H1 (cell line): ENCODE data around the gene RSPH9. TPM values are rescaled to one million over a fixed set of nuclear protein-coding genes. Genes with fewer than 3 reads are reported as not detected.

Experiments used
- CTCF ChIA-PET: fragments of 300-600 bp; sonication (Branson Sonifier 250); formaldehyde crosslinking; loops from one replicate; lab custom pipeline; 2021; ENCODE audit not compliant: partially characterized antibody; lab: Charles Lee
- POLR2A ChIA-PET: fragments of 300-600 bp; sonication (Branson Sonifier 250); formaldehyde crosslinking; loops from one replicate; lab custom pipeline; 2021; ENCODE audit warnings: inconsistent platforms; ENCODE audit not compliant: partially characterized antibody; lab: Charles Lee
- DNase-seq, 2 experiments: peaks; one replicate each; pipeline versions ENCODE4 v3.0.0 to v3.0.0-alpha.2; 2010 to 2022; ENCODE audit warnings: low spot score in 2 of 2, low read depth in 1 of 2, mixed read lengths in 1 of 2
- FAIRE-seq: peaks from 2 replicates; lab custom pipeline; 2011; peaks lifted over from hg19 to GRCh38; lab: Jason Lieb, UNC
- H2AFZ ChIP-seq: 2 replicates; pipeline ENCODE4 v1.8.1; 2012; ENCODE audit warnings: low read length, inconsistent platforms
- H2AK5ac ChIP-seq: 2 replicates; pipeline ENCODE4 v1.6.1; 2013; ENCODE audit warnings: low read depth, low read length
- H2BK120ac ChIP-seq: replicated peaks from 2 replicates; pipeline ENCODE3; 2013; ENCODE audit warnings: low read depth, low read length, inconsistent platforms
- H2BK12ac ChIP-seq: 2 replicates; pipeline ENCODE4 v1.6.1; 2013; ENCODE audit warnings: low read depth, low read length
- H2BK15ac ChIP-seq: 2 replicates; pipeline ENCODE4 v1.6.1; 2013; ENCODE audit warnings: low read length
- H2BK20ac ChIP-seq: 2 replicates; pipeline ENCODE4 v1.6.1; 2013; ENCODE audit warnings: low read length
- H2BK5ac ChIP-seq: 2 replicates; pipeline ENCODE4 v1.6.1; 2013; ENCODE audit warnings: low read depth, low read length
- H3K14ac ChIP-seq: 2 replicates; pipeline ENCODE4 v1.6.1; 2013; ENCODE audit warnings: inconsistent platforms; ENCODE audit not compliant: insufficient read length
- H3K18ac ChIP-seq: 2 replicates; pipeline ENCODE4 v1.6.1; 2013; ENCODE audit warnings: low read length; ENCODE audit errors: extremely low read depth
- H3K23ac ChIP-seq: 2 replicates; pipeline ENCODE4 v1.6.1; 2013; ENCODE audit warnings: inconsistent platforms; ENCODE audit not compliant: insufficient read length
- H3K23me2 ChIP-seq: 2 replicates; pipeline ENCODE4 v1.6.1; 2013; ENCODE audit warnings: low read depth, low read length
- H3K27ac ChIP-seq: 2 replicates; pipeline ENCODE4 v1.6.1; 2011; ENCODE audit warnings: low read depth, low read length, inconsistent platforms
- H3K27me3 ChIP-seq, 4 experiments: replicated peaks in 1 of 4; 1 replicate in 1 of 4; 2 replicates in 3 of 4; pipeline versions ENCODE4 v1.6.1 to v1.8.1; 2011 to 2013; ENCODE audit warnings: low read length in 3 of 4, mild to moderate bottlenecking in 3 of 4, inconsistent platforms in 2 of 4, mixed read lengths in 2 of 4, moderate library complexity in 1 of 4; ENCODE audit not compliant: control insufficient read depth in 3 of 4, insufficient read depth in 3 of 4; ENCODE audit errors: extremely low read depth in 1 of 4
- H3K36me3 ChIP-seq, 4 experiments: 2 replicates each; pipeline versions ENCODE4 v1.6.1 to v1.8.1; 2011 to 2013; ENCODE audit warnings: mild to moderate bottlenecking in 4 of 4, low read length in 3 of 4, moderate library complexity in 2 of 4, control low read depth in 1 of 4, inconsistent platforms in 1 of 4; ENCODE audit not compliant: insufficient read depth in 4 of 4, control insufficient read depth in 2 of 4
- H3K4ac ChIP-seq: replicated peaks from 2 replicates; pipeline ENCODE3; 2013; ENCODE audit warnings: low read length, low read depth, mixed read lengths, inconsistent platforms; ENCODE audit not compliant: insufficient read length
- H3K4me1 ChIP-seq, 4 experiments: replicated peaks in 1 of 4; 1 replicate in 1 of 4; 2 replicates in 3 of 4; pipeline versions ENCODE4 v1.6.1 to v1.8.1; 2011 to 2013; ENCODE audit warnings: low read length in 3 of 4, inconsistent platforms in 2 of 4, mixed read lengths in 1 of 4; ENCODE audit not compliant: insufficient read depth in 4 of 4, control insufficient read depth in 3 of 4
- H3K4me2 ChIP-seq, 2 experiments: 2 replicates each; pipeline versions ENCODE4 v1.6.1 to v1.8.1; 2011 to 2013; ENCODE audit warnings: low read depth in 2 of 2, low read length in 2 of 2, control low read depth in 1 of 2, inconsistent platforms in 1 of 2, mild to moderate bottlenecking in 1 of 2; ENCODE audit not compliant: insufficient read depth in 1 of 2
- H3K4me3 ChIP-seq, 4 experiments: fragments of 200-600, 300-600 bp in 1 of 4; sonication (generic), shearing (Covaris generic), sonication (Bioruptor Twin) in 1 of 4; 2 replicates each; pipeline versions ENCODE4 v1.5.1 to v1.8.1; 2011 to 2016; ENCODE audit warnings: low read length in 4 of 4, low read depth in 3 of 4, control low read depth in 2 of 4, inconsistent platforms in 2 of 4, mild to moderate bottlenecking in 2 of 4, mixed read lengths in 1 of 4, moderate library complexity in 1 of 4; ENCODE audit not compliant: insufficient read depth in 2 of 4; ENCODE audit errors: extremely low read depth in 1 of 4
- H3K56ac ChIP-seq: replicated peaks from 2 replicates; pipeline ENCODE3; 2013; ENCODE audit warnings: low read depth, mild to moderate bottlenecking, mixed read lengths, low read length, inconsistent platforms; ENCODE audit not compliant: insufficient read length
- H3K79me1 ChIP-seq: 2 replicates; pipeline ENCODE4 v1.6.1; 2013; ENCODE audit warnings: low read depth, low read length, control low read depth
- H3K79me2 ChIP-seq, 2 experiments: 2 replicates each; pipeline versions ENCODE4 v1.6.1 to v1.8.1; 2012 to 2013; ENCODE audit warnings: low read length in 2 of 2, mild to moderate bottlenecking in 2 of 2, inconsistent platforms in 1 of 2; ENCODE audit not compliant: insufficient read depth in 2 of 2, control insufficient read depth in 1 of 2
- H3K9ac ChIP-seq, 4 experiments: replicated peaks in 1 of 4; 1 replicate in 1 of 4; 2 replicates in 3 of 4; pipeline versions ENCODE4 v1.6.1 to v1.8.1; 2011 to 2013; ENCODE audit warnings: low read depth in 3 of 4, low read length in 3 of 4, control low read depth in 2 of 4, mild to moderate bottlenecking in 2 of 4, moderate library complexity in 2 of 4, inconsistent platforms in 1 of 4; ENCODE audit errors: extremely low read depth in 1 of 4
- H3K9me3 ChIP-seq, 2 experiments: 2 replicates each; pipeline versions ENCODE4 v1.6.1 to v1.8.1; 2012 to 2013; ENCODE audit warnings: mild to moderate bottlenecking in 2 of 2, moderate library complexity in 2 of 2, control low read depth in 1 of 2, inconsistent platforms in 1 of 2, low read depth in 1 of 2, low read length in 1 of 2, mixed read lengths in 1 of 2; ENCODE audit not compliant: insufficient read depth in 2 of 2
- H4K20me1 ChIP-seq, 2 experiments: replicated peaks in 1 of 2; 2 replicates each; pipeline versions ENCODE3 to v1.8.1; 2011 to 2013; ENCODE audit warnings: inconsistent platforms in 2 of 2, low read length in 2 of 2, mild to moderate bottlenecking in 1 of 2; ENCODE audit not compliant: insufficient read depth in 2 of 2, control insufficient read depth in 1 of 2
- H4K5ac ChIP-seq: 2 replicates; pipeline ENCODE4 v1.6.1; 2013; ENCODE audit warnings: low read length, low read depth, mixed read lengths, inconsistent platforms; ENCODE audit not compliant: insufficient read length
- H4K8ac ChIP-seq: 2 replicates; pipeline ENCODE4 v1.8.0; 2013; ENCODE audit warnings: mild to moderate bottlenecking, moderate library complexity, low read length, inconsistent platforms; ENCODE audit not compliant: insufficient read depth; ENCODE audit errors: extremely low read depth
- H4K91ac ChIP-seq: replicated peaks from 2 replicates; pipeline ENCODE3; 2013; ENCODE audit warnings: low read length, mixed read lengths, inconsistent platforms; ENCODE audit not compliant: insufficient read length
- CTCF ChIP-seq, 3 experiments: IDR thresholded peaks; 1 replicate in 2 of 3; 2 replicates in 1 of 3; pipeline versions ENCODE4 v1.5.1 to v1.6.1; 2011; ENCODE audit warnings: low read length in 3 of 3, mild to moderate bottlenecking in 3 of 3, inconsistent platforms in 2 of 3, low read depth in 1 of 3, moderate library complexity in 1 of 3; ENCODE audit not compliant: insufficient read depth in 1 of 3; ENCODE audit errors: control extremely low read depth in 1 of 3
- EP300 ChIP-seq, 2 experiments: IDR thresholded peaks; 1 replicate in 1 of 2; 2 replicates in 1 of 2; pipeline ENCODE4 v1.6.1; 2011 to 2012; ENCODE audit warnings: low read depth in 2 of 2, low read length in 2 of 2, mild to moderate bottlenecking in 2 of 2, borderline replicate concordance in 1 of 2, inconsistent platforms in 1 of 2, moderate library complexity in 1 of 2
- EZH2 ChIP-seq: fragments of 200-600 bp; sonication (generic); IDR thresholded peaks from 2 replicates; pipeline ENCODE4 v1.7.1; 2012; ENCODE audit warnings: low read depth, mild to moderate bottlenecking, moderate library complexity, low read length, inconsistent platforms; ENCODE audit not compliant: severe bottlenecking
- HDAC6 ChIP-seq: IDR thresholded peaks from one replicate; pipeline ENCODE4 v1.7.1; 2012; ENCODE audit warnings: low read depth, mild to moderate bottlenecking, inconsistent platforms, low read length, moderate library complexity
- KDM4A ChIP-seq: IDR thresholded peaks from one replicate; pipeline ENCODE4 v1.7.1; 2012; ENCODE audit warnings: low read depth, mild to moderate bottlenecking, moderate library complexity, low read length, inconsistent platforms; ENCODE audit not compliant: severe bottlenecking
- KDM5A ChIP-seq: fragments of 200-600 bp; IDR thresholded peaks from 2 replicates; pipeline ENCODE4 v1.7.1; 2012; ENCODE audit warnings: mild to moderate bottlenecking, low read length, inconsistent platforms, mixed read lengths
- NANOG ChIP-seq: IDR thresholded peaks from 2 replicates; pipeline ENCODE4 v1.6.1; 2011; ENCODE audit warnings: low read length, low read depth, mild to moderate bottlenecking, inconsistent platforms; ENCODE audit not compliant: insufficient read depth, poor library complexity, severe bottlenecking
- RNF2 ChIP-seq: fragments of 200-900, 300-1000 bp; sonication (generic); IDR thresholded peaks from 2 replicates; pipeline ENCODE4 v1.7.1; 2016; ENCODE audit warnings: borderline replicate concordance, low read depth, mild to moderate bottlenecking, antibody characterized with exemption, low read length; ENCODE audit not compliant: poor library complexity, severe bottlenecking; ENCODE audit errors: missing control alignments
- SAP30 ChIP-seq: fragments of 300-600 bp; sonication (generic); IDR thresholded peaks from 2 replicates; pipeline ENCODE4 v1.7.1; 2012; ENCODE audit warnings: low read length, moderate library complexity, mild to moderate bottlenecking, inconsistent platforms; ENCODE audit not compliant: insufficient read depth, insufficient replicate concordance
- WGBS, 2 experiments: shearing (Covaris generic) in 1 of 2; methylation state at CpG; one replicate each; pipeline versions ENCODE4 v1.1.6 to v1.1.7; 2013 to 2015; ENCODE audit warnings: low lambda C conversion rate in 2 of 2, mixed read lengths in 2 of 2, inconsistent platforms in 1 of 2, low coverage in 1 of 2, missing lambda C conversion rate in 1 of 2; ENCODE audit not compliant: insufficient replicate concordance in 2 of 2, insufficient coverage in 1 of 2, insufficient read length in 1 of 2; ENCODE audit errors: extremely low coverage in 1 of 2, missing lambda C conversion rate in 1 of 2; 5-methylcytosine and 5-hydroxymethylcytosine counted together
- polyA plus RNA-seq, 7 experiments: library from polyadenylated mRNA; depleted of rRNA in 3 of 7; stranded (reverse) in 5 of 7; unstranded in 2 of 7; fragments of >200 nt in 5 of 7; fragments of 200-250 nt in 2 of 7; gene quantifications; 1 replicate in 5 of 7; 2 replicates in 1 of 7; 4 replicates in 1 of 7; pipeline versions ENCODE4 v1.2.1 to v1.2.3, GENCODE V29; 2011 to 2013; ENCODE audit warnings: missing spikeins in 2 of 7, mixed read lengths in 2 of 7
- total RNA-seq: library from RNA; stranded (reverse); fragmentation: NEBNext Ultra II Directional; extraction: Animal tissue kit (Norgen Biotek cat#: 25700); gene quantifications from 2 replicates; pipeline ENCODE4 v1.2.1, GENCODE V29; 2021

Gene RSPH9
- total and polyA plus RNA-seq, 2 of the 8 experiments (the other 6 are each of a cell fraction or from before 2014, with no cell fraction given), result 0.15 to 0.23 TPM

- Histone ChIP-seq H3K79me1 (no peaks in the 10 kb centered on the region), H3K4me1 (peaks cover 3 to 21% (median 9%) of the 10 kb centered on the region in 4 experiments; a peak in 6 of 7 replicates), H4K20me1 (no peaks in the 10 kb centered on the region), H2BK20ac (no peak overlapping the region), H4K91ac (no peak overlapping the region), H3K18ac (no peak overlapping the region), H3K23me2 (no peaks in the 10 kb centered on the region), H3K4ac (no peak overlapping the region), H2BK15ac (no peak overlapping the region), H3K4me2 (no peak overlapping the region), H3K14ac (no peak overlapping the region), H3K27me3 (no peaks in the 10 kb centered on the region), H3K27ac (no peak overlapping the region), H3K56ac (no peak overlapping the region), H2AK5ac (no peak overlapping the region), H2AFZ (no peak overlapping the region), H3K36me3 (no peaks in the 10 kb centered on the region), H3K9ac (no peak overlapping the region), H3K4me3 (no peak overlapping the region), H4K8ac (no peak overlapping the region), H2BK12ac (peak overlapping the region; percentile 60; the same call in 1 of the 2 replicates), H4K5ac (no peak overlapping the region), H3K23ac (no peak overlapping the region), H2BK5ac (no peak overlapping the region), H2BK120ac (no peak overlapping the region), H3K79me2 (no peaks in the 10 kb centered on the region), H3K9me3 (no peaks in the 10 kb centered on the region)
- DNase-seq, result no peak
- no peak for FAIRE-seq
- CTCF ChIA-PET, result interaction anchor here (0.9 to 1.0 kb wide), 2 partner anchors 14 to 48 kb away, joined by 3 to 5 read pairs; no protein-coding TSS in a partner anchor
- POLR2A ChIA-PET, result no interaction called here
- WGBS, 2 experiments, result 96% methylated on average over 4 of the region's 4 CpGs; no CpG with 5 or more reads in 1 of the 2 experiments
- TF ChIP-seq SAP30 (no peak), HDAC6 (no peak), EP300 (IDR thresholded peaks at IDR 0.05; ENCODE audit: borderline replicate concordance in 1 of 2, low read depth in 2 of 2, low read length in 2 of 2) (no peak), RNF2 (no peak), KDM5A (no peak), CTCF (IDR thresholded peaks at IDR 0.05; ENCODE audit: control extremely low read depth in 1 of 3, insufficient read depth in 1 of 3, low read depth in 1 of 3, low read length in 3 of 3) (no peak), NANOG (no peak), KDM4A (no peak), EZH2 (no peak)
Observed at GRCh38 chr6:43710576-43710975, 65.7 kb downstream of the RSPH9 start.
